ENCODE measurements around the gene GRSF1.
"Not testable (repeated sequence)": the region's sequence is repeated elsewhere in the genome, so short reads cannot be mapped to it uniquely, and the experiment has no call there.

GRSF1 gene, protein sequence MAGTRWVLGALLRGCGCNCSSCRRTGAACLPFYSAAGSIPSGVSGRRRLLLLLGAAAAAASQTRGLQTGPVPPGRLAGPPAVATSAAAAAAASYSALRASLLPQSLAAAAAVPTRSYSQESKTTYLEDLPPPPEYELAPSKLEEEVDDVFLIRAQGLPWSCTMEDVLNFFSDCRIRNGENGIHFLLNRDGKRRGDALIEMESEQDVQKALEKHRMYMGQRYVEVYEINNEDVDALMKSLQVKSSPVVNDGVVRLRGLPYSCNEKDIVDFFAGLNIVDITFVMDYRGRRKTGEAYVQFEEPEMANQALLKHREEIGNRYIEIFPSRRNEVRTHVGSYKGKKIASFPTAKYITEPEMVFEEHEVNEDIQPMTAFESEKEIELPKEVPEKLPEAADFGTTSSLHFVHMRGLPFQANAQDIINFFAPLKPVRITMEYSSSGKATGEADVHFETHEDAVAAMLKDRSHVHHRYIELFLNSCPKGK

DNA sequence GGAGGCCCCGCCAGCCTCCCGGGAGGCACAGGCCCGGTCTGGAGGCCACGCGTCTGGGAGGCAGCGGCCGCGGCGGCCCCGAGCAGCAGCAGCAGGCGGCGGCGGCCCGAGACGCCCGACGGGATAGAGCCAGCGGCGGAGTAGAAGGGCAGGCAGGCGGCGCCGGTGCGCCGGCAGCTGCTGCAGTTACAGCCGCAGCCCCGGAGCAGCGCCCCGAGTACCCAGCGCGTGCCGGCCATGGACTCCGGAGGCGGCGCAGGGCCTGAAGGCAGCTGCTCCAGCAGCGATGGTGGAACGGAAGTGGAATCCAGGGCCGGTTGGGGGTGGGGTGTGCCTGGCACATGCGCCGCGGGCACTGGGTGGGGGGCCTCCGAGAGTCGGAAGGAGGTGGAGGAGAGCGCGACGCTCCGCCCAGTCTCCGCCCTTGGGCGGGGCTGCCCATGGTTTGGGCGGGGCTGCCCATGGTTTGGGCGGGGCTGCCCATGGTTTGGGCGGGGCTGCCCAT, at the start of gene GRSF1:
Gene GRSF1 (minus strand): TSS at position 302 of the 505 bp plus-strand sequence. CDS start 63 bp downstream, at position 239.
- peak; percentile 29 for DNase-seq

DNA sequence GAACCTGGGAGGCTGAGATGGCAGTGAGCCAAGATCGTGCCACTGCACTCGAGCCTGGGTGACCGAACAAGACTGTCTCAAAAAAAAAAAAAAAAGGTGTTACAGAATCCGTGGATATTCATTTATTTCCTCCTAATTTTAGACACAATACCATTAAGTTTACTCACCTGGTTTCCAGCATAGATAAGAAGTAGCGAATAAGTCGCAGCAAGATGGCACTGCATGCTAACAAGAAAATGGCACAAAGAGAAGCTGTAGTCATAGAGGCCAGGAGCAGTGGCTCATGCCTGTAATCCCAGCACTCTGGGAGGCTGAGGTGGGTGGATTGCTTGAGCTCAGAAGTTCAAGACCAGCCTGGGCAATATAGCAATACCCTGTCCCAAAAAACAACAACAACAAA, 45.5 kb upstream of the GRSF1 start:
- no peak for DNase-seq

DNA sequence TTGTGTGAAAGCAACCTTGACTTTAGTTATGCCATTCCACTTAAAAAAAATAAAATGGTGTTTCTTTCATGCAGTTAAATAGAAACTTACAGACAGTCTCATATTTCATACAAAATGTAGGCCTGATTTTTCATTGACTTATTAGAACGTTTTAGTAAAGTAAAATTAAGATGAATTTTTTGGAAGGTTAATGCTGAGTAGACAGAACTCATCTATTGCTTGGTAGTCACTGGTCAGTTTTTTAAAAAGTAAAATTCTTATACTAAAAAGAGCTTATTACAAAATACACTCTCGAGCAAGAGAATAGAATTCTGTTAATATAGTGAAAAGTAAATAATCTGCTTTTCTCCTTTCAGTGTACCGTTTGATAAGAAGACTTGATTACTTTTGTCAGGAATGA, 41.0 kb upstream of the GRSF1 start:
- DNase-seq = no peak

DNA sequence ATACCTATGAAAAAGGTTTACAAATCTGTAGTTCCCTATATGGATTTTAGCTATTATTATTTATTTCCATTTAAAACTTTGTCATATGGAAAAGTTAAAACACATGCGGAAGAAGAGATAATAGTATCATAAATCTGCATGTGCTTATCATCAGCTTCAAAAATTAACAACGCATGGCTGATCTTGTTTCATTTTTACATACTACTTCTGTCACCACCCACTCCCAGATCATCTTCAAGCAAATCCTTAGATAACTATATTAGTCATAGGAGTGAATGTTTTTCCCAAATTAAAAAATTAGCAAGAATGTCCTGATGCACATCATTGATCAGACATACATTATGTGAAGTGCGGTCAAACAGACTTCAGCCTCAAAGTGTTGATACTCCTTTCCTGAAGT, 37.9 kb upstream of the GRSF1 start:
- DNase-seq = no peak

DNA sequence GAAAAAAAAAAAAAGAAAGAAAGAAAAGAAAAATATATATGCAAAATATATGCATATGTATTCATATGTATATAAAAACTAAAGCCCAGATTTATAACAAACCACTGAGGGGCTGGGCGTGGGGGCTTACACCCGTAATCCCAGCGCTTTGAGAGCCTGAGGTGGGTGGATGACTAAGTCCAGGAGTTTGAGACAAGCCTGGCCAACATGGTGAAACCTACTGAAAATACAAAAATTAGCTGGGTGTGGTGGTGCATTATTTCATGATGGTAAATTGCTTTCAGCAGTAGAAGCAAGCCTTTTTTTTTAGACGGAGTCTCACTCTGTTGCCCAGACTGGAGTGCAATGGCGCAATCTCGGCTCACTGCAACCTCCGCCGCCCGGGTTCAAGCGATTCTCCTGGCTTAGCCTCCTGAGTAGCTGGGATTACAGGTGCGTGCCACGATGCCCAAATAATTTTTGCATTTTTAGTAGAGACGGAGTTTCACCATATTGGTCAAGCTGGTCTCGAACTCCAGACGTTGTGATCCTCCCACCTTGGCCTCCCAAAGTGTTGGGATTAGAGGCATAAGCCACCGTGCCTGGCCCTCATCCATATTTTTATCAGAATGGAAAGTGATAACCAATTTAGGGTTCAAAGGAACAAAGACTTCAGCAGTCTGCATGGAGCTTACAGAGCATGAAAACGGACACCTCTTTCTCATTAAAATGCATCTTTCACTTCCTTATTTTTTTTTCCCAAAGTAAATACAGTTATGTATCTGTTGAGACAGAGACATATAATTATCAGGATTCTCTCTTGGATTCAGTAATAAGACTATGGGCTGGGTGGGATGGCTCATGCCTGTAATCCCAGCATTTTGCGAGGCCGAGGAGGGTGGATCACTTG, 34.8 kb upstream of the GRSF1 start:
- no peak for DNase-seq

DNA sequence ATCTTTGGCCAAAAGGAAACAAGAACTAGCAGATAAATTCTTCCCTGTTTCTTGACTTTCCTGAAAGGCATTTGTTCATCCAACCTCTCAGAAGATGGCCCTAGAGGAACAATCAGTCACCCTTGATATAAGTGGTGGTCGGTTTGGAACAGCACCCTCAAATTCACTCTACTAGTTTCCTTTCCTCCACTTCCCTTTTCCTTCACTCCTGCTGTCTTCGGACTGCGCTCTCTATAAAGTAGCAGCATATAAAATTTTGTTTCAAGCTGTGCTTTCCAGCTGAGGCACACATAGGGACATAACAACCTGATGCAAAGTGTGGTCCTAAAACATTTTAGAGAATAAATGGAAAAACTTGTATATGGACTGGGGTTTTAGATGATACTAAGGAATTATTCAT, 33.5 kb upstream of the GRSF1 start:
- DNase-seq = no peak

DNA sequence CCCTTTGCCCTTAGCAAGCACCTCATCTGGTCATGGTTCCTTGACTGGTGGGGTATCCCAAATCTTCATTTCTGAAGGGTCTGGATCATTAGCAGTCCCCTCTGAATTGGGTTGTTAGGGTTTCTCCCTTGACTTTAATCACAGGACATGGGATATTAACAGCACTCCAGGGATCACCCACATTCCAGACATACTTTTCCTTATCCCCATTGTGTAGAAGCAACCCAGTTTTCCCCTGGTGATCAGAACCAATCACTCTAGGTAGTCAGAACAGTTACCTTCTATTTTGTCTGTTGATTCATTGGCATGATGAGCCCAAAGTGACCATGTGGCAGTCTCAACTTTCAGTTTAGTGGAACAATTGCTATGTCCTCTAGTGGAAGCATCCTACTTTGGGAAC, 29.1 kb upstream of the GRSF1 start:
- DNase-seq = no peak

DNA sequence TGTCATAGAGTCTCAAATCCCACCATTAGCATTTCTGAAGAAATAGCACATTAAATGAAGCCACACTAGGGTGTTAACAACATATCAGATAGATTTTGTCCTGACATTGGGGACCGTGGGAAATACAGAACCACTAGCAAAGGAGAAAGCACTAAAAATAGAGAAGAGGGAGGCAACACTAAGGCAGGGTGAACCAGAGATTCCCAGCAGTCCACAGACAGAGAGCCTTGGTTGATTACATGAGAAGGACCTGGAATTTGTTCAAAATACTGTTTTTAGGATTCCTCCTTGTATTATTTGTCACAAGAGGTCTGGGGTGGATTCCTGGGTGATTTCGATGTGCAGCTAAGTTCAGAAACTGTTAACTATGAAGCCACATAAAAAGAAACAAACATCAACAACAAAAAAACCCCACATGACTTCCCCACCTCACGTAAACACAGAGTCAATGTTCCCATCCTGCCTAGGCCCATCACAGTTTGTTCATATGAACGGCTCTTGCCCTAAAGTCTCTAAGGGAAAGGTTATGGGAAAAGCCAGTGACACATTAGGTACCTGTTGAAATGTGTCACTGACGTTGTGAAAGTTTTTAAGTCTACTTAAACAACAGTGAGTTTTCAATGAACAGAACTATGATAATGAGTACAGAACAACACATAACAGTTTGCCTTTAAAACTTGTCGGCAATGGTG, 23.6 kb upstream of the GRSF1 start:
- DNase-seq = no peak

DNA sequence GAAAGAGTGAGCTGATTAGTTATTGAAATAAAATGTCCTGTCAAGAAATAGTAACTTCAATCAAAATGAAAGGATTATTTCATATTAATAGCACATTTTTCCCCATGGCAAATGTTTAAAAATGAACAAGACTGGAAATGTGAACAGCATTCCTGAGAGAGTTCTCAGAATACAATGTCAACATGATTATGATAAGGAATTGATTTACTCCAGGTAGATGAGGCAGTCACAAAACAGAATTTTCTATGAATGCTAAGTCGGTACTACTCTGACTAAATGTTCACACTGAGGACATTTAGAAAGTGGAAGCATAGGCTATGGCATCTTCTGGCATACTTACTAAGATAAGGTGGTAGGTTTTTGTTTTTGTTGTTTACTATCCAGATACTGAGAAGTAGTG, 19.4 kb upstream of the GRSF1 start:
- no peak for DNase-seq

DNA sequence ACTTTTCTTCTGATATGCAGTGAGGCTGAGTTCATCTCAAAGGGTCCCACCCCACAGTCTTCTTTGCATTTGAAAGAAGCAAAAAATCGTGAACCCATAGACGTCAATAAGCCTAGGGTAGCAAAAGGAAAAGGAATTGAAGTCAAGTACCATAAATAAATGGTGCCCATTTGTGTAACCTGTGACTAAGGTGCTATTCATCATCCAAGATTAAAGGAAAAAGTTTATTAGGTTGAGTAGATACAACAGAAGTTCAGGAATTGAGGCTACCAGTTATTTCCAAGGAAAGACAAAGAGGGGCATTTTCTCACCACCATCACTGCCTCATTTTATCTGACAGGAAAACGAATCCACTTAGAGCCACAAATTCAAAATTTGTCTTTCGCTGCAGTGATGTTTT, 18.8 kb upstream of the GRSF1 start:
- no peak for DNase-seq

DNA sequence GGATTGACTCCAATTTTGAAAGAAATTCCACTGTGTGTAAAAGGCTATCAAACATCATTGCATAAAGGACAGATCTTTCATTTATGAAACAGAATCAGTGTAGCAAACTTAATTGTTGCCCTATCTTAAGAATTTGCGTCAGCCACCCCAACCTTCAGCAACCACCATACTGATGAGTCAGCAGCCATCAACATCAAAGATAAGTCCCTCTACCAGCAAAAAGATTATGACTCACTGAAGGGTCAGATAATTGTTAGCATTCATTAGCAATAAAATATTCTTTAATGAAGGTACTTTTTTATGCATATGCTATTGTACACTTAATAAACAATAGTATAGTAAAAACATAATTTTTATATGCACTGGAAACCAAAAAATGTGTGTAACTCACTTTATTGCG, 15.8 kb upstream of the GRSF1 start:
- DNase-seq = no peak

DNA sequence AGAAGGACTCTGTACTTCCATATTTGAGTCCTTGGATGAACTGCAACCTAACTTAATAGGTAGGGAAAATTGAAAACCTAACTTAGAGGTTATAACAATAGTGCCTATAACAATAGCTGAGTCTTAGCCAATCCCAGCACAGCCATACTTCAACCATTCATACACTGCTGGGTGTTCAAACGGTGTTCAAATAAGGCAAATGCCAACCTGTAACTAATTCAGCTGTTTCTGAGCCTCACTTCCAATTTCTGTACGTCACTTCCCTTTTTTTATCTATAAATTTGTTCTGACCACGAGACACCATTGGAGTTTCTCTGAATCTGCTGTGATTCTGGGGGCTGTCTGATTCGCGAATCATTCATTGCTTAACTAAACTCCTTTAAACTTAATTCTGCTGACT, 9.6 kb upstream of the GRSF1 start:
- no peak for DNase-seq

DNA sequence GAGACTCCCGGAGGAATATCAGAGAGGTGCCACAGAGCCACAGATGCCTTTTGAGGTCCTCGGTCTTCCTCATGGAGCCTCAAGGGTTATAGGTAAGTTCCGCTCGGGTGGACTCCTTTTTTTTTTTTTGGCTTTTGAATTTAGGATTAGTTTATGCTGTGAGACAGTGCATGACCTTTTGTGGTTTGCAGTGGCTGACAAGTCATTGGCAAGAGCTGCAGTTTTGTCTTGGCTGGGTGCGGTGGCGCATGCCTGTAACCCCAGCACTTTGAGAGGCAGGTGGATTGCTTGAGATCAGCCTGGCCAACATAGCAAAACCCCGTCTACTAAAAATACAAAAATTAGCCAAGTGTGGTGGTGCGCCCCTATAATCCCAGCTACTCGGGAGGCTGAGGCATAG, 4.5 kb upstream of the GRSF1 start:
- DNase-seq = no peak

DNA sequence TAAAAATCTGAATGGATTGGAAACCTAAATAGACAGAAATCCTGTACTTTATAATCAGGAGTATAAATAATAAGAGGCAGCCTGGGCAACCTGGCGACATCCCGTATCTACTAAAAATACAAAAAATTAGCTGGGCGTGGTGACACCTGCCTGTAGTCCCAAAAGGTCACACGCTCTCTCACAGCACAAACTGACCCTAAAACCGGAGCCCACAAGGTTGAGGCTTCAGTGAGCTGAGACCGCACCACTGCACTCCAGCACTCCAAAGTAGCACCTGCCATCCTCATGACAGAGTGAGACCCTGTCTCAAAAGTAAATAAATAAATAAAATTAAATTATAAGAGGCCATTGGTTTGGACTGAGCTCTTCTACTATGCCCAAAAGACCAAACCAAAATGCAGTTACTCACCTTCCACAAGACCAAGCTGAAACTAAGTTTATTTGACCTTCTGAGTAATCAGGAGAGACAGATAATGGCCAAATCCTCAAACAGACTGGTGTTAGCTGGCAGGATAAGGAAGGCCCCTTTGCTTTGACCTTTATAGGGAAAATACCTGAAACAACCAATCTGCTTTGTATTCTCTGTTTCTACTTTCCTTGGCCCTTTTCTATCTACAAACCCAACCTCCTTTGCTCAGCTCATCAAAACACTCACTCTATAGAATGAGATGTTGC, 3.2 kb upstream of the GRSF1 start:
- DNase-seq = no peak

DNA sequence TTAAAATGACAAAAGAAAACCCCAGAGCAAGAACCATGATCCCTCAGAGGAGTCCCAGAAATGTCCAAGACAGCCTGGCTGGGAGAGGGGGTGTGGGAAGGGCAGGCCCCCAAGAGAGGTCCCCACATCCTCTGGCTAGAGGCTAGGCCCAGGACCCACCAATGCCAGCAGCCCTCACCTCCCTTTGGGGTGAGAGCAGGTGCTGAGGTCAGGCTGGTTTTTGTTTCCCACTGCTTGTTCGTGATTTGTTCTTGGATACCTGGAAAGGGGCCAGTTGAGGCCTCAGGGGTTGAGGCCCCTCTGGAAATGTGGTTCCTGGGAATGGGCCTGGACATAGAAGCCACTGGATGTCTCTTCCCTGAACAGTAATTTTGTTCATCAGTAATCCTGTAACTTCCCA, 2.3 kb upstream of the GRSF1 start:
- DNase-seq = no peak

DNA sequence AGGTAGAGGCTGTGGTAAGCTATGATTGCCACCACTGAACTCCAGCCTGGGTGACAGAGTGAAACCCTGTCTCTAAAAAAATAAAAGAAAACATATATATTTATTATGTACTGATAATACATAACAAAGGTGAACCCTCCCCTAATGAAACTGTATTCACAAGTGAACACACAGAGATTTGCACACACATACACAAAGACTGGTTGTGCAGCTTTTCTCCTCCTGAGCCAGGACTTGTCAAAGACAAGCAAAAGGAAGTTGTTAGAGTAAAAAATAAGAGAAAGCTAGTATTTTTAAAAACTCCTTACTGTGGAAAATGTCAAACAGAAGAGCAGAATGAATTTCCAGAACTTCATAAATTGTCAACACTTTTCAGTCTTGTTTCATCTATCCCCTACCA, 1.5 kb upstream of the GRSF1 start:
- DNase-seq = no peak

DNA sequence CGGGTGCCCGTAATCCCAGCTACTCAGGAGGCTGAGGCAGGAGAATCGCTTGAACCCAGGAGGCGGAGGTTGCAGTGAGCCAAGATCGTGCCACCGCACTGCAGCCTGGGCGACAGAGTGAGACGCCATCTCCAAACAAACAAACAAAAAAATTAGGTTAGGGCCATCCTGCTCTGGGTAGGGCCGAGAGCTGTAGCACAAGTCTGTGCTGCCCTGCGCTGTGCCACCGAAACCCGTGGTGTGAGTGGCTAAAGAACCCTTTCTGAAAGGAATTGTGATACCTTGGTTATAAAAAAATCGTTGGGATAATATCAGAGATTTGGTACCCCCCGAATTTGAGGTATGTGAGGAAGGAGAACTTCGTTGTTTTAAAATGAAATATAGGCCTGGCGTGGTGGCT, 941 bp upstream of the GRSF1 start:
- not testable (repeated sequence) for DNase-seq

DNA sequence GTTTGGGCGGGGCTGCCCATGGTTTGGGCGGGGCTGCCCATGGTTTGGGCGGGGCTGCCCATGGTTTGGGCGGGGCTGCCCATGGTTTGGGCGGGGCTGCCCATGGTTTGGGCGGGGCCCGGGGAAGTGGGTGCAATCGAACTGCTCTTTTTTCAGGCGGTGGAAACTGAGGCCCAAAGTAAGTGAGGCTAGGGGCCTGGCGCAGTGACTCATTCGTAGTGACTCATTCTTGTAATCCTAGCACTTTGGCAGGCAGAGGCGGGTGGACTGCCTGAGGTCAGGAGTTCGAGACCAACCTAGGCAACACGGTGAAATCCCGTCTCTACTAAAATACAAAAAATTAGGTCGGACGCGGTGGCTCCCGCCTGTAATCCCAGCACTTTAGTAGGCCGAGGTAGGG, 447 bp upstream of the GRSF1 start:
- DNase-seq = not testable (repeated sequence)

DNA sequence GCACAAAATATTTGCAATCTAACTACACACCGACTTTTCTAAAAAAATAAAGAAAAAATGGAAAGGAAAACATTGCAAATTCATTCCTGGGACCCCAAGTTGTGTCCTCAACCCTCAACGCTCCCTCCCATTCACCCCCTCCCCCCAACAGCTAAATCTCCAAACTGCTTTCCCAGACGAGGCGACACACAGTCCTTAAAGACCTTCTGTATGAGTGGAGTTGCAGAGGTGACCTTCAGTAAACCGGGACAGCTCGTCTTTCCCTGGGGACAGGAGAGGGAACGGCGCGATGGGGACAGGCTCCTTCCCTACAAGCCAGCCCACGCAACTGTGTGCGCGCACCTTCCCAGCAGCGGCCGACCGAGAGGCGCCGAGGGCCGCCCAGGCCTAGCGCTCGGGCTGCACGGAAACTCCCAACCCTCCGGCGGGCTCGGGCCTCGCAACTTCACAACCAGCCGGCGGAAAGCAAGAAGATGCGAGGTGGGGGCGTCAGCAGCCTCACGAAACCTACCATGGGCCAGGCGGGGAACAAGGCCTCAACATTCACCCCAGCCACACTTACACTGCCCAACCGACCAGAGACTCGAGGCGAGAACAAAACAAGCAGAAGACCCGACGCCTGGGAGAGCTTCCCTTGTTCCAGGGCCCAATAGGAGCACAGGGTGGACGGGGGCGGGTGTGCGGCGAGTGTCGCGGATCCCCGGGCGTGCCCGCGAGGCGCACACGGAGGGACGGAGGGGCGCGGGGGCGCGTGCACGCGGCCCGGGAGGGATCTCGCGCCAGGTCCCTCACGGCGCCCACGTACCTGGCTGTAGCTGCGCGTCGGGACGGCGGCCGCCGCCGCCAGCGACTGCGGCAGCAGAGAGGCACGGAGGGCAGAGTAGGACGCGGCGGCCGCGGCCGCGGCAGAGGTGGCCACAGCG, 763 bp downstream of the GRSF1 start:
- peak; percentile 30 for DNase-seq

DNA sequence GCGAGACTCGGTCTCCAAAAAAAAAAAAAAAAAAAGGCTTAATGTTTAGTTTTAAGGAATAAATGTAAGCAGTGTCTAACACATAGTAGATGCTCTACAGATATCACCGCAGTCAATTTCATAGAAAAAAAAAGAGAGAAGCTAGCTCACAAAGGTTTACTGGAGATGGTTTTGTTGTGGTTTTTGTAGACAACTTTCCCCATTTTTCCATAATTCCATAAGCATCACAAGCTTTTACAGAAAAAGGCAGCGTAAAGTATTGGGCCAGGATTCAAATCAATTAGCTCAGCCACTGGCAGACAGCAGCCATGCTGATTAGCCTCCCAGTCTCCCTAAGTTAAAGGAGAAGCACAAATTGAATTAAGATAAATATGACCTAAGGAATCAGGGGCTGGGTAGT, 1.5 kb downstream of the GRSF1 start:
- peak; percentile 22 for DNase-seq

DNA sequence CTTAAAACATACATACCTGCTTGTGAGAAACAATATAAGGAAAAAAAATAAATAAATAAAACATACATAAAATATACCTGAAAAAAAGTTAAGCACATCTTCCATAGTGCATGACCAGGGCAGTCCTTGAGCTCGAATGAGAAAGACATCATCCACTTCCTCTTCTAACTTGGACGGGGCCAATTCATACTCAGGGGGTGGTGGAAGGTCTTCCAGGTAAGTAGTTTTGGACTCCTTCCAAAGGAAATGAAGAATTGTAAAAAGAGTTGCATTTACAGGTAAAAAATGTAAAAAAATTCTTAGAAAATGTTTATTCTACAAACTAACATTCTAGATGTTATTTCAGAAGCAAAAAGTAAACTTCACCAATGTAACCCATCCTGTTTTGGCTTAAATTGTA, 3.6 kb downstream of the GRSF1 start:
- DNase-seq = no peak

DNA sequence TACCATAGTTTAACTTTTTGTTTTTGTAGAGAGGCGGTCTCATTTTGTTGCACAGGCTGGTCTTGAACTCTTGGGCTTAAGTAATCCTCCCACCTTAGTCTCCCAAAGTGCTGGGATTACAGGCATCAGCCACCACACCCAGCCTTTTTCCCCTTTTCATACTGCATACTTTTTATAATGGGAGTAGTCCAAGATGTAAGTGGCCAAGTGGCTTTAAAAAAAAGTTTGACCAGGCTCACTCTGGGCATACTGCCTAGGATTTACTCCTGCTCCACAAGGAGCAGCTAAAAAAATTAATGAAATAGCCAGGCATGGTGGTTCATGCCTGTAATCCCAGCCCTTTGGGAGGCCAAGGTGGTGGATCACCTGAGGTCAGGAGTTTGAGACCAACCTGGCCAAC, 6.0 kb downstream of the GRSF1 start:
- DNase-seq = no peak
